Activated B cell treated with CpG ODN at 0.5 μM for 24 hours (primary cell): ENCODE data around the gene BAZ1B. TPM values are rescaled to one million over a fixed set of nuclear protein-coding genes. Genes with fewer than 3 reads are reported as not detected.

ENCODE experiments used
- ATAC-seq: fragments of 200-7000 bp; cut with Tn5 transposase; one replicate; pipeline ENCODE4 v1.10.0; 2021; ENCODE audit warnings: low read depth, mild to moderate bottlenecking, moderate library complexity
- CTCF ChIA-PET: fragments of 350-600 bp; sonication (Branson Sonifier 250); formaldehyde crosslinking; loops from one replicate; lab custom pipeline; 2021; ENCODE audit warnings: antibody characterized with exemption; lab: Charles Lee
- POLR2A ChIA-PET: fragments of 350-600 bp; sonication (Branson Sonifier 250); formaldehyde crosslinking; loops from one replicate; lab custom pipeline; 2021; ENCODE audit warnings: antibody characterized with exemption; lab: Charles Lee
- DNase-seq: peaks from one replicate; pipeline ENCODE4 v3.0.0; 2022
- H3K27ac Mint-ChIP-seq: one replicate; pipeline ENCODE4 v1.8.0; 2020; ENCODE audit warnings: mixed read lengths
- H3K27me3 Mint-ChIP-seq: one replicate; pipeline ENCODE4 v1.8.0; 2021; ENCODE audit warnings: mixed read lengths
- H3K36me3 Mint-ChIP-seq: one replicate; pipeline ENCODE4 v1.8.0; 2021; ENCODE audit warnings: low read depth, mixed read lengths
- H3K4me1 Mint-ChIP-seq: one replicate; pipeline ENCODE4 v1.8.0; 2021; ENCODE audit warnings: mixed read lengths
- H3K4me3 Mint-ChIP-seq: one replicate; pipeline ENCODE4 v1.8.0; 2020; ENCODE audit warnings: mild to moderate bottlenecking, mixed read lengths
- H3K9me3 Mint-ChIP-seq: one replicate; pipeline ENCODE4 v1.8.0; 2020; ENCODE audit warnings: mixed read lengths
- CTCF ChIP-seq: fragments of 200-600 bp; IDR thresholded peaks from one replicate; pipeline ENCODE4 v1.8.0; 2022; ENCODE audit warnings: antibody characterized with exemption, mild to moderate bottlenecking
- intact Hi-C: fragments of 100-400 bp; cut with micrococcal nuclease; formaldehyde crosslinking; loops from one replicate; pipeline ENCODE4 v1.15.1; 2024
- total RNA-seq: library from RNA; stranded (reverse); gene quantifications from 2 replicates; pipeline ENCODE4 v1.2.3, GENCODE V29; 2022

The BAZ1B gene
- total RNA-seq, 1 donor from 2014 or later = 59.1 TPM

- no peak for TF ChIP-seq CTCF
- no peaks in the 10 kb centered on the region for H3K4me1 Mint-ChIP-seq
- H3K27me3 Mint-ChIP-seq = no peaks in the 10 kb centered on the region
- no peaks in the 10 kb centered on the region for H3K9me3 Mint-ChIP-seq
- POLR2A ChIA-PET = interaction anchor here (0.9 kb wide), 1 partner anchor 9 kb away, joined by 3 read pairs; no protein-coding TSS in a partner anchor
- CTCF ChIA-PET = no interaction called here
- no peak for ATAC-seq
- H3K27ac Mint-ChIP-seq = no peak overlapping the region
- intact Hi-C loops = no loop called here
- peaks cover 94% of the 10 kb centered on the region for H3K36me3 Mint-ChIP-seq
- no peak for DNase-seq
- no peak overlapping the region for H3K4me3 Mint-ChIP-seq
Observed at GRCh38 chr7:73447121-73447733, 74.9 kb downstream of the BAZ1B start.

GRCh38 chr7:73446682-73447081, 75.4 kb downstream of the BAZ1B start:
- Mint-ChIP-seq H3K4me1 (no peaks in the 10 kb centered on the region), H3K27ac (no peak overlapping the region), H3K9me3 (no peaks in the 10 kb centered on the region), H3K27me3 (no peaks in the 10 kb centered on the region), H3K36me3 (peaks cover 97% of the 10 kb centered on the region), H3K4me3 (no peak overlapping the region)
- DNase-seq = no peak
- ChIA-PET CTCF (no interaction called here), POLR2A (no interaction called here)
- no peak for ATAC-seq
- intact Hi-C loops = no loop called here
- no peak for TF ChIP-seq CTCF

- Mint-ChIP-seq H3K4me3 (no peak overlapping the region), H3K36me3 (peaks cover 92% of the 10 kb centered on the region), H3K4me1 (no peaks in the 10 kb centered on the region), H3K27ac (no peak overlapping the region), H3K9me3 (no peaks in the 10 kb centered on the region), H3K27me3 (no peaks in the 10 kb centered on the region)
- intact Hi-C loops = no loop called here
- no peak for TF ChIP-seq CTCF
- ATAC-seq (no peak), DNase-seq (no peak)
- ChIA-PET CTCF (no interaction called here), POLR2A (no interaction called here)
Observed at GRCh38 chr7:73443548-73444255, 78.4 kb downstream of the BAZ1B start.

GRCh38 chr7:73442903-73443500, 79.1 kb downstream of the BAZ1B start:
- intact Hi-C loops = no loop called here
- H3K36me3 Mint-ChIP-seq = peaks cover 85% of the 10 kb centered on the region
- CTCF ChIA-PET = no interaction called here
- H3K27me3 Mint-ChIP-seq = no peaks in the 10 kb centered on the region
- no peaks in the 10 kb centered on the region for H3K4me1 Mint-ChIP-seq
- TF ChIP-seq CTCF = no peak
- DNase-seq (no peak), ATAC-seq (no peak)
- no peak overlapping the region for H3K27ac Mint-ChIP-seq
- POLR2A ChIA-PET = no interaction called here
- H3K9me3 Mint-ChIP-seq = no peaks in the 10 kb centered on the region
- H3K4me3 Mint-ChIP-seq = no peak overlapping the region

- ChIA-PET CTCF (no interaction called here), POLR2A (no interaction called here)
- peaks cover 78% of the 10 kb centered on the region for H3K36me3 Mint-ChIP-seq
- intact Hi-C loops = no loop called here
- DNase-seq (no peak), ATAC-seq (no peak)
- no peak for TF ChIP-seq CTCF
- H3K27me3 Mint-ChIP-seq = no peaks in the 10 kb centered on the region
- H3K9me3 Mint-ChIP-seq = no peaks in the 10 kb centered on the region
- H3K4me1 Mint-ChIP-seq = no peaks in the 10 kb centered on the region
- no peak overlapping the region for H3K4me3 Mint-ChIP-seq
- H3K27ac Mint-ChIP-seq = no peak overlapping the region
Observed at GRCh38 chr7:73442222-73442902, 79.7 kb downstream of the BAZ1B start.
